NCI-H524 (cell line): Measurements from ENCODE around the gene ADRA1B.

Experiments
- DNase-seq, 2 experiments: peaks; one replicate each; lab custom pipeline; 2025; lab: John Stamatoyannopoulos, UW

Gene ADRA1B

GRCh38 chr5:159928122-159928909, 12.0 kb downstream of the ADRA1B start:
- DNase-seq, result no peak

- no peak for DNase-seq
Measured at GRCh38 chr5:159929176-159929575, 12.9 kb downstream of the ADRA1B start.

- no peak for DNase-seq
Measured at GRCh38 chr5:159933531-159934485, 17.5 kb downstream of the ADRA1B start.

GRCh38 chr5:159935946-159936345, 19.7 kb downstream of the ADRA1B start:
- no peak for DNase-seq

DNA sequence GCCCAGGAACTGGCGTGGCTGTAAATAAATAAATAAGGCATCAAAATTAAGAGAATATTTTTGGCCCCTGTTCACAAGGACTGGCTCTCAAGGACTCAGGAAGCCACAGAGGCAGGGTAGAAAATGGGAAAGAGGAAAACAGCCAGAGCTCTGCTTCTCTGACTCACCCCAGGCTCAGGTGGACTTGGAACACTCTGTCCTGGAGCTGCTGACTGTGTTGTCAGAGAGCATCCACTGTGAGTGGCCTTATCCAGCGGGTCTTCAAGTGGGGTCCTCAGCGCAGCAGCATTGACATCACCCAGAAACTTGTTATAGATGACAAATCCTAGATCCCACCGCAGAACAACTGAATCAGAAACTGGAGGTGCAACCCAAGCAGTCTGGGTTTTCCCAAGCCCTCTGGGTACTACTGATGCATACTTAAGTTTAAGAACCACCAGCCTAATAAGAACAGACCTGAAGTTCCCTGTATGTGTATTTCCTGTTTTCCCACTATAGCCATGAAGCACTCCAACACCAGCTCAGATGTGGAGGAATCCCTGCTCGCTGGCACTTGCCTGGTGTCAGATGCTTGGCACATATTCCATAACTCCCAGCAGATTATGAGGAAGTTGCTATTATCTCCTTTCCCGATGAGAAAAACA, 20.5 kb downstream of the ADRA1B start:
- DNase-seq, result no peak

DNA sequence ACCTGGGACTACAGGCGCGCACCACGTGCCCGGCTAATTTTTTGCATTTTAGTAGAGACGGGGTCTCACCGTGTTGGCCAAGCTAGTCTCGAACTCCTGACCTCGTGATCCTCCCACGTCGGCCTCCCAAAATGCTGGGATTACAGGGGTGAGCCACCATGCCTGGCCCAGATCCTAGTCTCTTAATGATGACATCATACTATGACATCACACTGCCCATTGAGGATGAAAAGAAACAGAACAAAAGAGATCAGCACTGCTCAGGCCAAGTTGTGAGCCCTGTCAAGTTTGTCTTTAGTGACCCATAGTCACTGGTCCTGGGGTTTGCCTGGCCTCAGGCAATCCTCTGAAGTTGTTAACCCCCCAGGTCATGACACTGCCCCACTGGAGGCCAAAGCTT, 21.3 kb downstream of the ADRA1B start:
- no peak for DNase-seq

- no peak for DNase-seq
Measured at GRCh38 chr5:159943326-159943725, 27.0 kb downstream of the ADRA1B start.

DNA sequence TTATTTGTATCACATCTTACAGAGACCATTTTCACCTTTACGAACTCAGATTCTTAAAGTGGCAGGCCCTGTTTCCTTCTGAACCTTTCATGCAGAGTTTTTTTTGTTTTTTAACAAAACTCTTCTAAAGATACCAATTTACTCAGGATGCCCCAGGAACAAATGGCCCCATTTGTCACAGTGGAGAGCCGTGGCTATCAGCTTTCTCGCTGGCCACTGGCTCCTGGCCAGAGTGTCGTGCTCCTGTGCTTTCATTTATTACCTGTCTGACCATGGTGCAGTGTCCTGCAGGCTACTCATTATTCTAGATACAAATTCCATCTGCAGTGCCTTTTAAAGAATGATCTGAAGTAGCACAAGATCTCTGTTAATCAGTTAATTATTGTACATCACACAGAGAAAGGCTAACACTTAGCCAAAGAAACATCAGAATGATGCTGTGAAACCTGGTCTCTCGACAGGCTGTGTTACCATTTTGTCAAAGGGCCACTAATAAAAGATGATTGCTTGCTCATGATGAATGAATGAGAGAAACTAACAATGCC, 27.8 kb downstream of the ADRA1B start:
- DNase-seq, result no peak

DNA sequence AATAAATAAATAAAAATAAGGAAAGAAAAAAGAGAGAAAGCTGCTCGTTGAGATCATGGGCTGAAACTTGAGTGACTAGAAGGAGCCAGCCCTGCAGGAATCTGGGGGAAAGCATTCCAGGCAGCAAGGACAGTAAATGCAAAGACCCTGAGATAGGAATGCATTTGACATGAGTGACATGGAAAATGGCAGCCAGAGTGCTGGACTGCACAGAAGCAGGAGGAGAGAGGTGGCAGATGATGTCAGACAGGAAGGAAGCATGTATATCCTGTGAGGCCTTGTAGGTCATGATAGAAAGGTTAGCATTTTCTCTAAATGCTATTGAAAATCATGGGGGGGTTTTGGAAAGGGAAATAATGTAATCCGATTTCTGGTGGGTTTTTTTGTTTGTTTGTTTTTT, 29.1 kb downstream of the ADRA1B start:
- no peak for DNase-seq

GRCh38 chr5:159947708-159948358, 31.6 kb downstream of the ADRA1B start:
- no peak for DNase-seq

DNA sequence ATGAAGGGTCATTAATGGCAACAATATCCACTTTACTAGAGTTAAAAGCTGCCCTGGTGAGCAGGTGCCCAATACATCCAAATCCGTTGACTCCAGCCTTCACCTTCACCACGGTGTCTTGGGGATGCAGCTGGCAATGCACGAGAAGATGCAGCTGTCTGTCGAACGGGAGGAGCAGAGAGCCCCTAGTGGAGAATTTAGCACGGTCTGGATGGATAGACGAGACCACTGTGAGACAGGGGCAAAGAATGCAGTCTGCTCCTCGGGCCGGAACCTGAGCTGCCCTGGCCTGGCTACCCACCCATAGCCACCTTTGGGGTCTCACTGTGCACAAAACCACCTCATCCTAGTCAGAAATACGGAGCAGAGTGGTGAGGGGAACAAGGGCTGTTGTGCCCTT, 35.1 kb downstream of the ADRA1B start:
- DNase-seq, result peak; percentile 2 to 44

DNA sequence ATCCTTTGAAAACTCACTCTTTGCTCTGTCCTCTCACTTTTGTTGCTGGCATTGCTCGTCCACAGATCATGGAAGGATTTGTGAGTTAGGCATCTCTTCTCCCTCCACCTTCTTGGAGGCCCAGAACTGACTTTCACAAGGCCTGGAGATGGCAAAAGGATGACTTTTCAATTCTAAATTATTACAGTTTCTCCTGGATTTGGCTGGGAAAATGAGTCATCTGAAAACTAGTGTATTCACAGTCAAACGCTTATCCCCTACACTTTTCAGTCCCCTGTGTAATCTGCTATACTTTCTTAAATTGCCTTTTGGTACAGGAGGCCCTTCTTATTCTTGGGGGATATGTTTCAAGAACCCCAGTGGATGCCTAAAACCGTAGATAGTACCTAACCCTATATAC, 35.6 kb downstream of the ADRA1B start:
- DNase-seq, result no peak

- no peak for DNase-seq
Measured at GRCh38 chr5:159953609-159954008, 37.3 kb downstream of the ADRA1B start.

- no peak for DNase-seq
Measured at GRCh38 chr5:159955056-159955624, 38.9 kb downstream of the ADRA1B start.

GRCh38 chr5:159956074-159956473, 39.8 kb downstream of the ADRA1B start:
- DNase-seq, result no peak

DNA sequence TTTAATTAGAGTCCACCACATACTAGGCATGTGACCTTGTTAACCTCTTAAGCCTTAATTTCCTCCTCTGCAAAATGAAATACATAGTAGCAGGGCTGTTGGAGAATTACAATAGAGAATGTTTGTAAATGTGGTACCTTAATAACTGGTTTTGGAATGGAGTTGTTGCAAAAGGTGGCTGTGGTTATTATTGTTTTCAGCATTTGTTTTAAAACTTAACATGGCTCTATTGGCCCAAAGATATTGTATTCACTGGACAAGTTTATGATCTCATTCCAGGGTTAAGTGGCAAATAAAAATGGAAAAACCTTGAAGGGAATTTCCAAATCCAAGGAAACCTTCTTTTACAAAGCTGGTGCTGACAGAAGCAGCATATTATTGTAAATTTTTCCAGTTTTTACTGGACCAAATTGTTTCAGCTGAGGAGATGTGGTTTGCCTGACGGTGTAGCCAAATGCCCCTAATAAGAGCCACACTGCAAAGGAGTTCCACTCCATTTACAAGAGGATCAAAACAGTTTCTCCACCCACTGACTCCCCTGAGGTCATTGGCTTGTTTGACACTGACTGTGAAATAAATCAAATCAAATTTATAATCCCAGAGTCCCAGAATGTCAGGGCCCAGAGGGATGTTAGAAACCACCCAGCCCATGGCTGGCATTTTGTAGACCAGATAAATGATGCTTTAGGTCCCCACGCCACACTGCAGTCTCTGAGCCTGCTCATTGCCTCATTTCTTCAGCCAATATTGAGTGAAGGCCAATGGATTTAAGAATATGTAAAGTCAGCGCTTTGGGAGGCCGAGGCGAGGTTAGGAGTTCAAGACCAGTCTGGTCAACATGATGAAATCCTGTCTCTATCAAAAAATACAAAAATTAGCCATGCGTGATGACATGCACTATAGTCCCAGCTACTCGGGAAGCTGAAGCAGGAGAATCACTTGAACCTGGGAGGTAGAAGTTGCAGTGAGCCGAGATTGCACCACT, 45.2 kb downstream of the ADRA1B start:
- DNase-seq, result no peak

GRCh38 chr5:159962214-159962613, 45.9 kb downstream of the ADRA1B start:
- DNase-seq, result no peak

GRCh38 chr5:159963935-159964334, 47.7 kb downstream of the ADRA1B start:
- no peak for DNase-seq

DNA sequence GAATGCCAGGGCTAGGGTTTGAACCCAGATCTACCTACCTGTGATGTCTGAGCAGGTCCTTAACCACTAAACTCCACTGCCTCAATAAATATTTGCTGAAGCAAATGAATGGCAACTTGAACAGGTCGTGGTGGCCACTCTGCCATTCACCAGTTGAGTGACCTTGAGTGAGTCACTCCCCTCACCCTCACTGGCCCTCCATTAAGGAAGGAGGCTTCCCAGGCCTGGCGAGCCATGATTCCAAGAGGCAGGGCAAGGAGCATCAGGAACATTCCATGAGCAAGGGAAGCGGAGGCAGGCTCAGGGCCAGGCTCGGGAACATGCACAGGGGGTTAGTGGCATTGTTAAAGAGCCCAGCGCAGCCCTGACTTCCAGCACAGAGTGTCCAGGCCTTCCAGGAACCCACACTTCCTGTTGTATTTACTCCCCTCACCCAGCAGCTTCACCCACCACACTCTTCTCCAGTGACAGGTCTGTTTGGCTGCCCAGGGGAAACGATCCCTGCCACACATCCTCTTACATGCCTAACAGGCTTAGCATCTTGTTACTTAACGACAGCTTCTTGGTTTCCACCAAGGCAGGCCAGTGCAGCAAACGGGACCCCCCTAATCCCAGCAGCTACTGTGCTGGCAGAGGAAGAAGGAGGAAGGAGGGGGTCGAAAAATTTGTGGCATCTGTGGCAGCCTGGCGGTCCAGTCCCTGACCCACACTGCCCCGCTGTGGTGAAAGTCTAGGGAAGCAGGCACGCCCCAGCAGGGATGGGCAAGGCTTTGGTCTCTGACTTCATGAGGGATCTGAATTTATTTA, 49.0 kb downstream of the ADRA1B start:
- DNase-seq, result peak; percentile 20 to 66
